NCI-H1092 treated with DMSO at 0.1 percent for 48 hours (cell line): ENCODE results near the gene CDKN1B.

Experiments
- DNase-seq: peaks from one replicate; lab custom pipeline; 2025; lab: John Stamatoyannopoulos, UW

Gene CDKN1B

DNA sequence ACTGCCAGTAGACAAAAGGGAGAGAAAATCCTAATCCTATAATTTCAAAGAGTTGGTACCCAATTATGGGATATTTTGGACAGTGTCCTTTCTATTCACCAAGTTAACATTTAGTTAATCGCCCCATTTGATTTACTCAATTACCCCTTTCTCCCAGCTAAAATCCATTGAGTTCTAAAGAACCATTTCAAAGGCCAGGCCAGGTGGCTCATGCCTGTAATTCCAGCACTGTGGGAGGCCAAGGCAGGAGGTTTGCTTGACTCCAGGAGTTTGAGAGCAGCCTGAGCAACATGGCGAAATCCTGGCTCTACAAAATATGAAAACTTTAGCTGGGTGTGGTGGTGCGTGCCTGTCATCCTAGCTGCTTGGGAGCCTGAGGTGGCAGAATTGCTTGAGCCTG, 15.7 kb upstream of the CDKN1B start:
- DNase-seq = no peak

DNA sequence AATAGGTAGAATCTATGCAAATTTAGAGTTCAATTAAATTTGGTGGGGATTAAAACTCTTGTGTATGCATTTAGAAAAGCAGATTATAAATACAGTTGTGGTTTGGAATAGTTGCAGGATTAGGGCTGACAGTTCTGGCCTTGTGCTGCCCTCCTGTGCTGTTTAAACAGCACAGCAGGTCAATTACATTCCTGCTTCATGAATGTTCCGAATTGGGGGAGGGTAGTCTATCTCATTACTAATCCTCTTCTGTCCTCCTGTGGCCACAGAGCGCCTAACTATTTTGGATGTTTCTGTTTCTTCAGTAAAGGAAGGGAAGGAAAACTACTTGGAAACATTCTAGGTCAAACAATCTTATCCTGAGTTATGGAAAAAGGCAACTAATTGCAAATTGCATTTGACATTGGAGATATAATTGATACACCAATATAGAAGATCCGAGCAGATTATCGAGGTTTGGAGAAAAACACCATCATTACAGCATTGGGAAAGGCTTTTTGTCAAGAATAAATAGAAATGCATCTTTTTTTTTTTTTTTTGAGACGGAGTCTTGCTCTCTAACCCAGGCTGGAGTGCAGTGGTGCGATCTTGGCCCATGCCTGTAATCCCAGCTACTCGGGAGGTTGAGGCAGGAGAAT, 12.5 kb upstream of the CDKN1B start:
- DNase-seq = peak; percentile 90

- no peak for DNase-seq
Measured at GRCh38 chr12:12705838-12706520, 11.2 kb upstream of the CDKN1B start.

DNA sequence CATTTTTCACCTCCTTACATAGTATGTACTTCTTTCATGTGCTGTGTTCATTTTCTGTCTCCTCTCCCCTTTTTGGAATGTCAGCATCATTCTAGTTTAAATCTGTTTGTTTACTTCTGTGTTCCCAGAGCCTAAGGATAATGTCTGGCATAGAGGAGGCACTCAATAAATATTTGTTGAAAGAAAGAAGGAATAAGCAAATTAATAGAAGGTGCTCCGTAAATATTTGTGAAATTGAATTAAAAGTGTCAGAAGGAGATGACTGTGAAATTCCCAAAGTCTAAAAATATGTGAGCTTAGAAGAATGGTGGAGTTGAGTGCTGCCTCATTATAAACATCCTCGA, 3.3 kb upstream of the CDKN1B start:
- peak; percentile 42 for DNase-seq

DNA sequence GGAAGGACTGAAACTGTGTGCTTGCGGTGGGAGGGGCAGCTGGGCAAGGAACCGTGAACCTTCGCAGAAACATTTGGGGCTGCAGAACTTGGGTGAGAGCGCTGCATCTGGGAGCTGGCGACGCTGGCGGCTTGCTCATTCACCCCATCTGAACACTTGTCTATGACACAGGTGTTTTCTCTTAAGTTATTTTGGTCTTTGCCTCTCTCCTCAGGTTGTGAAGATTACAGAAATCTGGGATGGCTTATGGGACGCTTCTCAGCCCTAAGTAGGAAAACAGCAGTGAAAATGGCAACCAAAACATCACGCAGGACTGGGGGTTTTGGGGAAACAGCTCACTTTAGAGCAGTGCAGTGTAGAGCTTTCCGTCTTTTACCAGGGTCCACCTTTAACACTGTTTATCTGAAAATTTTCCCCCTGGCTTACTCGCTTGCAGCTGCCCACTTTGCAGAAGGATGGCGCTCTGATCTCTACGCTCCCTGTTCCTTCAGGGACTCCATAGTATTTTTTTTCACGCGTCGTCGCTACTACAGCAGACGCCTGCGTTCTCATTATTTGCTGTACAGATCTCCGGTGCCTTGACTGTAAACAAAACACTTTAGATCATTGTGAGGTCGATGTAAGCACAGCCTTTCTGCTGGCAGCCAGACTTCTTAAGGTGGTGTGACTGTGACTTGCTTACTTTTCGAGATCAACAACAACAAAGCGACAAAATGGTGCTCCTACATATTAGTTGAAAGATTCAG, 2.7 kb upstream of the CDKN1B start:
- DNase-seq = peak; percentile 66

DNA sequence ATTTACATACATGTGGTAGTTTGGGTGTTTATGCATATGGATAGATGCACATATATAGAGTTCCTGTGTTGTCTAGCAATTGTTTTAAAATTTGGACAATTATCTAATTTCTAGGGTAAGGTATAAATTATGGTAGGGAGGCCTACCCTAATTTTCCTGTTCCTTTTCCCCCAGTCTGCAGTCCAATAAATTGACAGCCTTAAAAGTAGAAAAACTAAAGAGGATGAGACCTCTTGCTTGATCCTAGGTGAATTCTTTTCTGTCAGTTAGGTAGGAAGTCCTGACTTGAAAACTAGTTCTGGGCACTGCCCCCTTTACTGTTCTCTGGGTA, 2.1 kb upstream of the CDKN1B start:
- DNase-seq = no peak

DNA sequence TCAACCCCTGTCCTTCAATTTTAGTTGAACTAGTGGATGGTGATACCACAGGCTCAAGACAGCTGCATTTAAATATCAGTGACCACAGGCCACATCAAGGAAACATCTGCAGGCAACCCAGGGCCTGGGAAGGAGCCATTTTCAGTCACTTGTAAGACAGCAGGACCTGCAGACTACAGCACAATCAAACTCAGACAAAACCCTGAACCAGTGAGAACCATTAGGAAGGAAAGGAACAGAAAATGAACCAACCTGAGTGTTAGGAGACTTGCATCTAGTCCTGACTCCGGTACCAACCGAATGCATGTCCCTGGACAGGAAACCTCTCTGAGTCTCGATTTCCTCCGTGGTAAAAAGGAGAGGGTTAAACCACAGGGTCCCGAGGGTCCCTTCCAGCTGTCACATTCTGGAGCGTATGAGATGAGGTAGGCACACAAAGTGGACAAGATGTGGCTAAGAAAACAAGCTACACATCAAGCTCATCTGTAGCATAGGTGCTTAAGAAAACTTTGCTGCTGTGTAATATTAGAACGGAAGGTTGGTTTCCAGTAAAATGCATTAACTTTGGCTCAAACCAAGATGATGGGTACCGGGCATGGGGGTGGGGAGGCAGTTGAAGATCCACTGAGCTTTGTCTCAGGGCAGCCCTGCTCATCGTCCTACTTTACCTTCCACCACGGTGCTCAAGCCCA, 1.6 kb upstream of the CDKN1B start:
- DNase-seq = peak; percentile 47

- DNase-seq = peak; percentile 67
Measured at GRCh38 chr12:12716151-12716792, 896 bp upstream of the CDKN1B start.

- peak; percentile 35 for DNase-seq
Measured at GRCh38 chr12:12717586-12718380, 615 bp downstream of the CDKN1B start.

DNA sequence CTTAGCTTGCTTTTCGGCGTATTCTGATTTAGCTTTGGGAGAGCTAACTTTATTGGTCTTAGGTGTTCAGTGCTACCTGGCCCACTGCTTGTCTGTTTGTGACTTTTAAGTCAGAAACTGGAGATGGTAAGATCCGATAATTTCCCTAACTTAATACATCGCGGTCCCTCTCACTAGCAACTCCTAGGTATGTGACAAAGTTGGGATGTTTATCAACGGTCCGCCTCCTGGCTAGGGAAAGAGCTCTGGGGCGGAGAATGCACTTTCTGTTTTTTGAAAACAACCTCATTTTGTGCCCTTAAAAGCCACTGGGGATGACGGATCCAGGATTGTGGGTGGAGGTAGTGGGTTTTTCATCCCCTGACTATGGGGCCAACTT, 1.2 kb downstream of the CDKN1B start:
- DNase-seq = no peak

GRCh38 chr12:12718853-12719252, 1.7 kb downstream of the CDKN1B start:
- peak; percentile 66 for DNase-seq

DNA sequence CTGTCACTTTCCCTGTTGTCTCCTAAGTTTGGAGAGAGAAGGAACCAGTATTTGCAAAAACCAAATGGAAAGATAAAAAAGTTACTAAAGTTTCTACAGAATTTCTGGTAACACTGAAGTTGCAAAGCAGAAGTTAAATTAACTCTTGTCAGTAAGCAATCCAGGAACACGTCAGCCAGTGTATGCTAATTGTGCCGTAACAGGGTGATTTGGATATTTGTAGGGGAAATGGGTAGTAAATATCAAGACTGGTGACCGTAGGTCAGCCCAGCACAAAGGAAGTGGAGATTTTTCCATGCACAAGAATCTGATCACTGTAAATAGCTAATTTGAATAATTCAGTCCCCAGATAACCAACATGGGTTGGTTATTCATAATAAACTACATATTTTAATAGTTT, 2.3 kb downstream of the CDKN1B start:
- DNase-seq = peak; percentile 48

DNA sequence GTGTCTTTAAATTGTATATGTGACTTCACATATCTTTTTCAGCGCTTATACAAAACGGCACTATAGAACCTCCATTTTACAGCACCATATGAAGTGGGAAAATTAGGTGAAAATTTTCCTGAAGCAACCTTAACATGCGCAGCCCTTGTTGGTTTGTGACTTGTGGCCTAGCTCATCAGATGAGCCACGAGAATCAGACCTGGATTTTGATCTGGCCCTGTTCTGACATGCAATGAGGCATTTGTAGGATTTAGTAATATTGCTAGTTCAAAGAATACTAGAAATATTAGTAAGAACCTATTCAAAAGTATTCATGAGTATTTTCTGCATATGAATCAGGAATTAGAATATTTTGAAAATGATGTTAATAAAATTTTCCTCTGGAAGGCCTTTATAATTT, 2.9 kb downstream of the CDKN1B start:
- peak; percentile 39 for DNase-seq

DNA sequence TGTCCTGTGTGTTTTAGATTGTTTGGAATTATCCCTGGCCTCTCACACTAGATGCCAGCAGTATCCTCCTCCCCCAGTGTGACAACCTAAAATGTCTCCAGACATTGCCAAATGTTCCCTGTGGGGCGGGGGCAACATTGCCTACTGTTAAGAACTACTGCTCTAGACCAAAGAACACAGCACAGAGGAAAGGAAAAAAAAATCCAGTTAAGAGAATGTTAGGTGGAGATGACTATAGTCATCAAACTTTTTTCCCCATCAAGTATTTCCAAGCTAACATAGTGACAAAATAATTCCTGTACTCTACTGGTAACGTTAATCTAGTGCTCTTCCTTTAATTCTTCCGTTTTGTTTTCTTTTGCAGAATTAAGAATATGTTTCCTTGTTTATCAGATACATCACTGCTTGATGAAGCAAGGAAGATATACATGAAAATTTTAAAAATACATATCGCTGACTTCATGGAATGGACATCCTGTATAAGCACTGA, 3.5 kb downstream of the CDKN1B start:
- DNase-seq = peak; percentile 47

- peak; percentile 67 for DNase-seq
Measured at GRCh38 chr12:12721176-12721751, 4.1 kb downstream of the CDKN1B start.

GRCh38 chr12:12721814-12722434, 4.8 kb downstream of the CDKN1B start:
- peak; percentile 86 for DNase-seq

DNA sequence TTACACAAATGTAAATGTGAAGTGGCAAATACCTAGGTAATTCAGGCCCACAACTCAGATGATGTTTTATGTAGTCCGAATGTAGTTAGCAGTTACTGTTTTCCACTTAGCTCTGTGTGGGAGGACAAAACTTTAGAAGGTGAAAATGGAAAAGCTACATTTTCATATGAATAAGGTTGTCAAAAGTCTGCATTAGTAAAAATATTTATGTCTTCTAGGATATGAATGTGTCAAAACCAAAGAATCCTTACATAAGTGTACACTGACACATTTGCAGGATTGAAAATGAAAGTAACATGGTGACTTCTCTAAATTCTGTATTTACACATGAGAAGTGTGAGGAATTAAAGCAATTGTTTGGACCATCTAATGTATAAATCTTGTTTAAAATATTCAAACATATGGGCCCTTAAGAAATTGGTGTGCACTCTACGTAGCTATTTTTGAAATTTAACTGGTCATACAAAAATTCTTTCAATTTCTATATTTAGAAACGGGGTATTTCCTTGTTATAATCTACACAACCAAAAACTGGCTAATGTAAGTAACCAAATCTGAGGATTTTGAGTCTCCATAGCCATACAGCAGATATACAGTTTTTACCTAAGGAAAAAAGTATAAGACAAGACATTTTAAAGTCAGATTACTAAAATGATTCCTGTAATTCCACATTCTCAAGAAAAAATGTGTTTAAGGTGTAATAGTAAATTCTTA, 5.4 kb downstream of the CDKN1B start:
- DNase-seq = peak; percentile 85

- DNase-seq = peak; percentile 76
Measured at GRCh38 chr12:12723149-12723680, 6.0 kb downstream of the CDKN1B start.

- peak; percentile 42 for DNase-seq
Measured at GRCh38 chr12:12723681-12724420, 6.7 kb downstream of the CDKN1B start.
